GM19023 (cell line): ENCODE measurements around the gene SLC1A7.
"Not testable (repeated sequence)": the region's sequence is repeated elsewhere in the genome, so short reads cannot be mapped to it uniquely, and the experiment has no call there.

Source experiments
- ATAC-seq: cut with Tn5 transposase; IDR thresholded peaks from one replicate; pipeline ENCODE4 v1.9.1; 2021; ENCODE audit warnings: mild to moderate bottlenecking, moderate library complexity; ENCODE audit not compliant: unreplicated experiment

The SLC1A7 gene

GRCh38 chr1:53142226-53142853, at the start of gene SLC1A7:
Gene SLC1A7, minus strand, starts transcription at chr1:53142638. Its CDS starts 189 bp downstream, at chr1:53142449.
- ATAC-seq: no peak

- no peak for ATAC-seq
Measured at GRCh38 chr1:53190210-53190611, 47.8 kb upstream of the SLC1A7 start.

DNA sequence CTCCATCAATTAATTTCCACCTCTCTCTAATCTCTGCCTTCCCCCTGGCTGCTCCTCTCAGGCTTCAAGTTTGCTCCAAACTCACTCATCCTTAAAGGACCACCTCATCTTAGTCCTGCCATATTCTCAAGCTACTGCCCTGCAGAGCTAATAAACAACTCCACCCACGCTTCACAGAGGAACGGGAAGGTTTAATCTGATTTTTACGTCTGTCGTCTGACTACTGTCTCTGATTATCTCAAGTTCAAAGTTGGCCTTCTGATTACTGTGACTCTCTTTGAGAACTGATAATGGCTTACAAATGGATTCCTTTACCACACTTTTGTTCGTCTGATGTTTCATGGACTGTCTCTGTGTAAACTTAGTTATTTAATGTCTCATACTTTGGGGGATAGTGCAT, 46.6 kb upstream of the SLC1A7 start:
- ATAC-seq: no peak

DNA sequence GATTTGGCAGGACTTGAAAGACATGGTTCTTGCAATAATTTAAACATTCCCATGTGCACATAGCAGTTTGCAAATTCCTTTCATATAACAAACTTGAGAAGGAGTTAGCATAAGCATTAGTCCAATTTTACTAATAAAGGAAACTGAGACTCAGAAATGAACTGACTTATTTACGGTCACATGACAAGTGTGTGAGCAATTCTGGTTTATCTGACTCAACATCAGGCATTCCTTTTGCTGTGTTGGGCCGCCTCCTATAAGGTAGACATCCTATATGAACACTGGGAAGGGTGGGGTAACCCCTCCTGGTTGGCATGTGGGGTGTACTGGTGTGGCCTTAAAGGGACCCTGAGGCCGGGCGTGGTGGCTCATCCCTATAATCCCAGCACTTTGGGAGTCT, 45.7 kb upstream of the SLC1A7 start:
- no peak for ATAC-seq

DNA sequence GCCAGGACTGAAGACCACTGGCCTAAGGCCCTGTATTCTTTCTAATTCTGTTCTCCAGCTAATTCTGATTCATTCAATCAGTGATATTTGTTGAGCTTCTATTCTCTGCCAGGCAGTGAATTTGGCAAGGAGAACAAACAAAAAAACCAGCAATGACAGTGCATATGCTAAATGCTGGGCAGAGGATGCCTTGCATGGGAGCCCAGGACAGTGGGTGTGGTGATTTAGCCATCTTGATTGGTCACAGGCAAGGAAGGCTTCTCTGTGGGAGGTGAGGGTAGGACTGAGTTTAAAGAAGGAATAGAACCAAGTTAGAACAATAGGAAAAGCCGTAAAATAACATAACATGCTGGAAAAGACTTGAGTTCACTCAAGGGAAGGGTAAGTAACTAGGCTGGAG, 45.0 kb upstream of the SLC1A7 start:
- ATAC-seq: no peak

DNA sequence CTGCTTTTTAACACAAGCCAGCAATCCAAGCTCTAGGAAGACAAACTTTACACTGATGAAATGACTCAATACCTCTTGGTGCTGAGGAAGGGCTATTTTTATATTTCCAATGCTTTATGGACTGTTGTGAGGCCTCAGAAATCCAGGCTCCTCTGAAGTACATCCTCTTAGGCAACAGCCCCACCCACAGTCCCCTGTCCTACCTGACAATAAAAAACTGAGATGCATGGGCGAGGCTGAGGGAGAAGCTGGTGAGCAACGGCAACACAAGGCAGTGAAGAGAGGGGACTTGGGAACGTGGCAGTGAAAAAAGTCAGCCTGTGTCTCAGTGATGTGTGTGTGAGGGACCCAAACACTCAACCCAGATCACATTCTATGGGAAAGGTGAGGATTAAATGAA, 44.1 kb upstream of the SLC1A7 start:
- ATAC-seq: no peak

GRCh38 chr1:53185955-53186297, 43.5 kb upstream of the SLC1A7 start:
- ATAC-seq: not testable (repeated sequence)

GRCh38 chr1:53183095-53183990, 40.9 kb upstream of the SLC1A7 start:
- no peak for ATAC-seq

- ATAC-seq: no peak
Measured at GRCh38 chr1:53182716-53183094, 40.3 kb upstream of the SLC1A7 start.

DNA sequence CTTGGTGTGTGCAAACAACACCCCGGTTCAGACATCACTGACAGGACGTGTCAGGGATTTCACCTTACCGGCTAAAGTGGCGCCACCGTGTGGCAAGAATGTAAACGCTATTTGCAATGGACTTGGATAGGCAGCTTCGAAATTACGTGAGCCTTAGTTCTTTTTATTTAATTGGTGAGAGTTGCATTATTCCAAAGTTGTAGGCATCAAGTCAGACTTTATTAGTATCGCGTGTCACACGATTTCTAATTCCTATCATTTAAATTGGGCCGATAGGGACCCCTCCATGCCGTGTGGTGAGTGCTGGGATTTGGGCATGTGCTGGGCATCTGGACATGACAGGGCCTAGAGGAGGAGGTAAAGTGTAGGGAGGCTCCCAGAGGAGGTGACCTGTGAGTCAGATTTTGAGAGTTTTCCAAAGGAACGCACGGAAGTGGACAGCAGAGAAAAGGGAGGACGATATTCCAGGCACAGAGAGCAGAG, 39.7 kb upstream of the SLC1A7 start:
- no peak for ATAC-seq

DNA sequence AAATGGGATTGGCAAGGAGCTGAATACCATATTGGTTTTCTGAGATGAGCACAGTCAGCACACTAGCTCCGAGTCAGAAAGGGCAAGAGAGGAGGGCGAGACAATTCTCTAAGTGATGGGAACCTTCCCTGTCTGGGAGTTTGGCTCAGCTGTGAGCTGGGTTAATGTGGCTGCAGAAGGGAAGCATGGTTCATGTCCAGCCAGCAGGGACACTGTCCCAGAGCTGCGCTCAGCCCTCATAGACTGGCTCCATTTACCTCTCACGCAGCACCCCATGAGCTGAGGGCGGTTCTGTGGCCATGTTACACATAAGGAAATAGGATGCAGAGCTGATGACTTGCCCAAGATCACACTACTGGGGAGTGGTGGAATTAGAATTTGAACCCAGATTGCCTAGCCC, 38.5 kb upstream of the SLC1A7 start:
- ATAC-seq: no peak

GRCh38 chr1:53180226-53180625, 37.8 kb upstream of the SLC1A7 start:
- no peak for ATAC-seq

DNA sequence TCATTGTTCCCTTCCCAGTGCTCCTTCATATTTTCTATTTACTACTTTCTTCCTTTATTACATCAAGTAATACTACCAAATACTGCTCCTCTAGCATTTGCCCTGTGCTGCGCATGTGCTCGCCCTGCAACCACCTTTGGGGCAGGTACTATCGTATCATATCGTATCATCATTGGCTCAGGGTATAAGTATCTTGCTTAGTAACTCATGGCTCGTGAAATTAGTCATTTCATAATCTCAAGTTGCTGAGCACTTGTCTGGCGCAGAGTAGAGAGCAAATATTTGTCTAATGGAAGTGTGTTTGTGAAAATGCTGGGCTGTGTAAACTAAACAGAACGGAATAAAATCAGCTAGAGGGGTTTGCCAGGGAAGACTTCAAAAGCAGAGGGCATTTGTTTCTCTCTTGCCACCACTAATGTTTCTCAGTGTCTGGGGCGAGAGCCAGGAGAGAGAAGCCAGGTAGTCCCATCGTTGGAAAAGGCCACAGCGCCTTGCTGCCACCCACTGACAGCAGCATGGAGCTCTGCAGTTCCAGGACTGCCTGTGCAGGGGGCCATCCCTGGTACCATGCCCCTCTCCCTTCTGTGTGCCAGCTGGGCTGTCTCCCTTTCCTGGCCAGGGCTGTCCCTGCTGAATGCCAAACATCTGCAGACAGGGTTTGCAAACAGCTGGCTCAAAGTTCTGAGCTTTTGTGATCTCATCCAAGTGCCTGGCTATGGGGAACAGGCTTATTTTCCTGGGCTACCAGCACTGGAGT, 34.2 kb upstream of the SLC1A7 start:
- no peak for ATAC-seq

- ATAC-seq: no peak
Measured at GRCh38 chr1:53174971-53175913, 32.8 kb upstream of the SLC1A7 start.

DNA sequence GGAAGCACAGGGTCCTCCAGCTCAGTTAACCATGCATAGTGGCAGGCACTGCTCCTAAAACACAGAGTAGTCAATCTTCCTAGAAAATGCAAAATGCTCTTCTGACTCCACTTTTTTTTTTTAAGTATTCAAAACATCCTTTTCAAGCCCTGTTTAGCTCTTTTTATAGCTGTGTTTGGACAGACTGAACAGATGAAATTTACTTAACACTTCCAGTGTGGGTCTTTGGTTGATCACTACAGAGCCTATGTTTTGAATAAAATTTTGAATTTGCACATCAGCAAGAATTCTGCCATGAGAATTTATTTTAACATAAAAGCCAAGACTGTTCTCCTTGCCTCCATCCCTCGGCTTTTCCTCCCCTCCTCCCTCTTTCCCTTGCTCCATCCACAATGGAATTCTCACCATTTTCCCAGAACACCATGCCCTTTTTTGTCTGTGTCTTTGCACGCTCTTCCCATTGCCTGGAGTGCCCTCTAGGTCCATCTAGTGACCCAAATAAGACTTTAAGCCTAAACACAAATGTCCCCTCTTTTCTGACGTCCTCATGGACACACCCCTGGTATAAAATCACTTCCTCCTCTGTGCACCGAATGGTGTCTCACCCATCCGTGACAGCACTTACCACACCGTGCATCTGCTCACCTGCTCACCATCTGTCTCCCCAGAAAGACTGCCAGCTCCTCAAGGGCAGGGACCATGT, 30.1 kb upstream of the SLC1A7 start:
- no peak for ATAC-seq

GRCh38 chr1:53166912-53167311, 24.5 kb upstream of the SLC1A7 start:
- ATAC-seq: no peak

DNA sequence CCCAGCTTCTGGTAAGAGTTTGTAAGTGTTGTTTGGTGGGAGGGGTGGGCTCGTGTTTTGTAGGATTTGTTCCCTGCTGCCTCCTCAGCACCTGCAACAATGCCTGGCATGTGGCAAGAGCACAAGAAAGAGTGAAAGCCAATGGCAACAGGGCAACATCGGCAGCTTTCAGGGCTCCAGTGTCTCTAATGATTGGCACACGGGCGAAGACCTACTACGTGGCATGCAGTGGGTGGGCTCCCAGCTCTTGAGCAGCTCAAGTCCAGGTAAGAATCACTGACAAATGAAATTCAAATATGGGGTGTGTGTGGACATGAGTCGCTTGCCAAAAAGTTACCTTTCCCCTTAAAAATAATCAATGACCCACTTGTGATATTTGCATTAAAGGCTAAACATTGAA, 23.9 kb upstream of the SLC1A7 start:
- ATAC-seq: no peak

DNA sequence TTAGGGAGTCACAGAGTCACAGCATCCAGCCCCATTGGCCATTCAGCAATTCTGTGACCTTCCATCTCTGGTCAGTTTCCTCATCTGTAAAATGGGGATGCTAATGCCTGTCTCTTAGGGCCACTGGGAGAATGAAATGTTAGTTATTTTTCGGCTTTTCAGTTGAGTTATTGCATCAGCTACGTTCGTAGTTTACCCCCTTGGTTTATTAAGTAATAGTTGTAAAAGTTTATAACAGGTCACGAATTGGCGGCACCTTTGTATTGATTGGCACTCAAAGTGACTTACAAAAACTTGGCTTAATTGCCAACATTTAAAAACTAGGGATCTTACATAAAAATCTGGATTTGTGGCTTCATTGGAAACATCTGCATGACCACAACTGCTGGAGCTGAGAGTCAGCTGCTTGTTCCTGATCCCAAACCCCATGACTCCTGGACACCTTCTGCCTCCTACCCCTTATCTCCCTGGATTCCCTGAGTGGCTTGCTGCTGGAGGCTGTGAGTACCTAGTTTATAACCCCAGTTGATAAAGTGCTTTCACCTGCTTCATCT, 23.0 kb upstream of the SLC1A7 start:
- no peak for ATAC-seq

DNA sequence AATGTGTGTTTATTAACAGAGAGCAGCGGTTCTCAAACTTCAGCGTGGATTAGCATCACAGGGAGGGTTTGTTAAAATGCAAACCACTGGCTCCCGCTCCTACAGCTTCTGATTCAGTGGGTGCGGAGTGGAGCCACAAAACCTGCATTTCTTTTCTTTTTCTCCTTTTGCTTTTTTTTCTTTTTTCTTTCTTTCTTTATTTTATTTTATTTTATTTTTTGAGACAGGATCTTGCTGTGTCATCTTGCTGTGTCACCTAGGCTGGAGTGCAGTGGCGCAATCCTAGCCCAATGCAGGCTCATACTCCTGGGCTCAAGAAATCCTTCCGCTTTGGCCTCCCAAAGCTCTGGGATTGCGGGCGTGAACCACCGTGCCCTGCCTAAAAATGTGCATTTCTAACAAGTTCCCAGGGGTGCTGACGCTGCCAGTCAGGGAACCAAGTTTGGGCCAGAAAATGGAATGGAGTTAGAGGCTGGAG, 20.9 kb upstream of the SLC1A7 start:
- ATAC-seq: no peak
